ENCODE results near the gene TXNRD2. TPM values are rescaled to one million over a fixed set of nuclear protein-coding genes. Genes with fewer than 3 reads are reported as not detected.

TXNRD2 gene
- total RNA-seq, 2 donors from 2014 or later, result 29.9 to 34.3 TPM

GRCh38 chr22:19855504-19856409 is 85.9 kb downstream of the TXNRD2 start:
- no peak for DNase-seq (ENCODE audit: low spot score)

GRCh38 chr22:19854778-19855503 is 86.7 kb downstream of the TXNRD2 start, which contains the start of the genes GNB1L and RTL10:
Gene GNB1L (minus strand): TSS chr22:19854874. CDS start chr22:19821355, 33,519 bp downstream.
Gene RTL10 (minus strand): TSS chr22:19854874. CDS start chr22:19852261, 2,613 bp downstream.
- no peaks in the 10 kb centered on the region for H3K27me3 Mint-ChIP-seq
- no peaks in the 10 kb centered on the region for H3K9me3 Mint-ChIP-seq
- peak within 1 kb of the TSS; percentile 97 for H3K4me3 Mint-ChIP-seq
- DNase-seq (ENCODE audit: low spot score) (peak; percentile 98), ATAC-seq (peak; percentile 96 to 98)
- peaks cover 28 to 31% of the 10 kb centered on the region in 2 donors for H3K4me1 Mint-ChIP-seq (ENCODE audit: low read depth in 2 of 2)
- H3K27ac Mint-ChIP-seq, result peak within 1 kb of the TSS; percentile 85 to 89
- no peaks in the 10 kb centered on the region for H3K36me3 Mint-ChIP-seq

More at GRCh38 chr22:19855504-19856409, 85.9 kb downstream of the TXNRD2 start:
- Mint-ChIP-seq H3K4me1 (ENCODE audit: low read depth in 2 of 2) (peaks cover 25 to 31% of the 10 kb centered on the region in 2 donors), H3K36me3 (no peaks in the 10 kb centered on the region), H3K9me3 (no peaks in the 10 kb centered on the region), H3K27ac (peak overlapping the region; percentile 85 to 87), H3K4me3 (peak overlapping the region; percentile 97), H3K27me3 (no peaks in the 10 kb centered on the region)
- ATAC-seq, result peak; percentile 25 to 34

GRCh38 chr22:19853879-19854777 is 87.5 kb downstream of the TXNRD2 start:
- DNase-seq (ENCODE audit: low spot score) (no peak), ATAC-seq (no peak)
- no peaks in the 10 kb centered on the region for H3K27me3 Mint-ChIP-seq
- H3K4me1 Mint-ChIP-seq (ENCODE audit: low read depth in 2 of 2), result peaks cover 28 to 31% of the 10 kb centered on the region in 2 donors
- H3K36me3 Mint-ChIP-seq, result no peaks in the 10 kb centered on the region
- peak overlapping the region; percentile 97 for H3K4me3 Mint-ChIP-seq
- H3K27ac Mint-ChIP-seq, result peak overlapping the region; percentile 85 to 89
- H3K9me3 Mint-ChIP-seq, result no peaks in the 10 kb centered on the region

- ATAC-seq, result no peak
- Mint-ChIP-seq H3K27me3 (no peaks in the 10 kb centered on the region), H3K36me3 (no peaks in the 10 kb centered on the region), H3K4me3 (peak overlapping the region; percentile 97), H3K27ac (peak overlapping the region in 1 of 2 donors; percentile 89), H3K4me1 (ENCODE audit: low read depth in 2 of 2) (peaks cover 28 to 31% of the 10 kb centered on the region in 2 donors), H3K9me3 (no peaks in the 10 kb centered on the region)
- DNase-seq (ENCODE audit: low spot score), result no peak
These were observed 88.3 kb downstream of the TXNRD2 start for GRCh38 chr22:19853058-19853878.

- Mint-ChIP-seq H3K27me3 (no peaks in the 10 kb centered on the region), H3K36me3 (no peaks in the 10 kb centered on the region), H3K27ac (peak overlapping the region in 1 of 2 donors; percentile 89), H3K4me1 (ENCODE audit: low read depth in 2 of 2) (peaks cover 28 to 31% of the 10 kb centered on the region in 2 donors), H3K4me3 (peak overlapping the region; percentile 97), H3K9me3 (no peaks in the 10 kb centered on the region)
- DNase-seq (ENCODE audit: low spot score) (no peak), ATAC-seq (no peak)
These were observed 89.3 kb downstream of the TXNRD2 start for GRCh38 chr22:19852177-19852781.

- Mint-ChIP-seq H3K9me3 (no peaks in the 10 kb centered on the region), H3K27me3 (no peaks in the 10 kb centered on the region), H3K36me3 (no peaks in the 10 kb centered on the region), H3K27ac (no peak overlapping the region), H3K4me1 (ENCODE audit: low read depth in 2 of 2) (peaks cover 28 to 31% of the 10 kb centered on the region in 2 donors), H3K4me3 (peak overlapping the region; percentile 97)
- no peak for ATAC-seq
- no peak for DNase-seq (ENCODE audit: low spot score)
These were observed 90.1 kb downstream of the TXNRD2 start for GRCh38 chr22:19851291-19852176.

- Mint-ChIP-seq H3K4me3 (no peak overlapping the region), H3K27me3 (no peaks in the 10 kb centered on the region), H3K36me3 (no peaks in the 10 kb centered on the region), H3K4me1 (ENCODE audit: low read depth in 2 of 2) (peaks cover 26% of the 10 kb centered on the region in 2 donors), H3K27ac (no peak overlapping the region), H3K9me3 (no peaks in the 10 kb centered on the region)
- DNase-seq (ENCODE audit: low spot score), result no peak
- ATAC-seq, result no peak
These were observed 90.9 kb downstream of the TXNRD2 start for GRCh38 chr22:19850763-19851109.

- H3K4me1 Mint-ChIP-seq (ENCODE audit: low read depth in 2 of 2), result peaks cover 25 to 28% of the 10 kb centered on the region in 2 donors
- no peaks in the 10 kb centered on the region for H3K27me3 Mint-ChIP-seq
- DNase-seq (ENCODE audit: low spot score), result no peak
- no peak for ATAC-seq
- no peaks in the 10 kb centered on the region for H3K9me3 Mint-ChIP-seq
- H3K36me3 Mint-ChIP-seq, result no peaks in the 10 kb centered on the region
- H3K27ac Mint-ChIP-seq, result no peak overlapping the region
- no peak overlapping the region for H3K4me3 Mint-ChIP-seq
These were observed 91.5 kb downstream of the TXNRD2 start for GRCh38 chr22:19849835-19850762.

GRCh38 chr22:19848298-19849224 is 93.1 kb downstream of the TXNRD2 start:
- DNase-seq (ENCODE audit: low spot score) (no peak), ATAC-seq (no peak)
- Mint-ChIP-seq H3K9me3 (no peaks in the 10 kb centered on the region), H3K4me3 (no peak overlapping the region), H3K36me3 (no peaks in the 10 kb centered on the region), H3K27me3 (no peaks in the 10 kb centered on the region), H3K27ac (no peak overlapping the region), H3K4me1 (ENCODE audit: low read depth in 2 of 2) (peaks cover 18 to 24% of the 10 kb centered on the region in 2 donors)

GRCh38 chr22:19847345-19847632 is 94.3 kb downstream of the TXNRD2 start:
- no peaks in the 10 kb centered on the region for H3K36me3 Mint-ChIP-seq
- H3K9me3 Mint-ChIP-seq, result no peaks in the 10 kb centered on the region
- no peaks in the 10 kb centered on the region for H3K27me3 Mint-ChIP-seq
- H3K4me1 Mint-ChIP-seq (ENCODE audit: low read depth in 2 of 2), result peaks cover 5 to 12% of the 10 kb centered on the region in 2 donors
- H3K27ac Mint-ChIP-seq, result no peak overlapping the region
- ATAC-seq (no peak), DNase-seq (ENCODE audit: low spot score) (no peak)
- no peak overlapping the region for H3K4me3 Mint-ChIP-seq
